Endothelial cell of umbilical vein (primary cell): ENCODE data around the gene CEP95.

Experiments used
- CTCF ChIP-seq, 2 donors: IDR thresholded peaks; 1 replicate in 1 of 2; 2 replicates in 1 of 2; pipeline ENCODE4 v1.5.1; 2011; ENCODE audit warnings: low read length in 2 of 2, mild to moderate bottlenecking in 2 of 2, moderate library complexity in 2 of 2, control low read depth in 1 of 2, inconsistent platforms in 1 of 2, low read depth in 1 of 2; ENCODE audit not compliant: insufficient read depth in 1 of 2; ENCODE audit errors: extremely low read depth in 1 of 2
- EZH2 ChIP-seq: IDR thresholded peaks from 2 replicates; pipeline ENCODE4 v1.6.1; 2012; ENCODE audit warnings: borderline replicate concordance, low read depth, mild to moderate bottlenecking, moderate library complexity, low read length, inconsistent platforms; ENCODE audit not compliant: severe bottlenecking
- MYC ChIP-seq: IDR thresholded peaks from one replicate; pipeline ENCODE4 v1.6.1; 2011; ENCODE audit warnings: mild to moderate bottlenecking, low read depth, low read length
- POLR2A ChIP-seq: IDR thresholded peaks from 2 replicates; pipeline ENCODE4 v1.6.1; 2012; ENCODE audit warnings: low read depth, mild to moderate bottlenecking, control low read depth, low read length
- POLR2AphosphoS5 ChIP-seq: IDR thresholded peaks from 2 replicates; pipeline ENCODE4 v1.6.1; 2012; ENCODE audit warnings: low read depth, mild to moderate bottlenecking, control low read depth, low read length, moderate library complexity; ENCODE audit not compliant: insufficient read depth

- TF ChIP-seq POLR2AphosphoS5, result no peak
- TF ChIP-seq EZH2, result no peak
- TF ChIP-seq CTCF (IDR thresholded peaks at IDR 0.05; ENCODE audit: extremely low read depth in 1 of 2, insufficient read depth in 1 of 2, low read depth in 1 of 2, low read length in 2 of 2), result no peak
- TF ChIP-seq MYC, result no peak
- TF ChIP-seq POLR2A, result no peak
Observed at GRCh38 chr17:64520359-64520758, 13.6 kb downstream of the CEP95 start.
